Activated naive CD8-positive, alpha-beta T cell treated with anti-CD3 and anti-CD28 coated beads, Interleukin-2, amount 10 ng/mL, durations not matched to agents 7 days and 5 days (primary cell): ENCODE data around the gene RGS6. TPM values are rescaled to one million over a fixed set of nuclear protein-coding genes. Genes with fewer than 3 reads are reported as not detected.
A peak's percentile ranks its signal among the peaks of the same experiment; 100 is the strongest.

ENCODE experiments used
- ATAC-seq: fragments of 150-1000 bp; cut with Tn5 transposase; one replicate; pipeline ENCODE4 v1.10.0; 2021; ENCODE audit warnings: low read depth, moderate library complexity
- POLR2A ChIA-PET: fragments of 350-600 bp; sonication (Branson Sonifier 250); formaldehyde crosslinking; loops from one replicate; lab custom pipeline; 2021; ENCODE audit warnings: antibody characterized with exemption; lab: Charles Lee
- DNase-seq: peaks from one replicate; pipeline ENCODE4 v3.0.0; 2021
- H3K27ac Mint-ChIP-seq: one replicate; pipeline ENCODE4 v1.8.0; 2022; ENCODE audit warnings: mild to moderate bottlenecking, mixed read lengths
- H3K27me3 Mint-ChIP-seq: one replicate; pipeline ENCODE4 v1.8.0; 2022; ENCODE audit warnings: mild to moderate bottlenecking, moderate library complexity, mixed read lengths
- H3K36me3 Mint-ChIP-seq: one replicate; pipeline ENCODE4 v1.8.0; 2021; ENCODE audit warnings: mild to moderate bottlenecking, mixed read lengths
- H3K4me1 Mint-ChIP-seq: one replicate; pipeline ENCODE4 v1.8.0; 2021; ENCODE audit warnings: mixed read lengths
- H3K4me3 Mint-ChIP-seq: one replicate; pipeline ENCODE4 v1.8.0; 2022; ENCODE audit warnings: mild to moderate bottlenecking, moderate library complexity, mixed read lengths
- H3K9me3 Mint-ChIP-seq: one replicate; pipeline ENCODE4 v1.8.0; 2021; ENCODE audit warnings: mixed read lengths
- total RNA-seq, 2 experiments: library from RNA; stranded (reverse); gene quantifications; one replicate each; pipeline ENCODE4 v1.2.3, GENCODE V29; 2021

The RGS6 gene
- total RNA-seq, 2 experiments from 2014 or later = 0.08 TPM; not detected in 1

DNA sequence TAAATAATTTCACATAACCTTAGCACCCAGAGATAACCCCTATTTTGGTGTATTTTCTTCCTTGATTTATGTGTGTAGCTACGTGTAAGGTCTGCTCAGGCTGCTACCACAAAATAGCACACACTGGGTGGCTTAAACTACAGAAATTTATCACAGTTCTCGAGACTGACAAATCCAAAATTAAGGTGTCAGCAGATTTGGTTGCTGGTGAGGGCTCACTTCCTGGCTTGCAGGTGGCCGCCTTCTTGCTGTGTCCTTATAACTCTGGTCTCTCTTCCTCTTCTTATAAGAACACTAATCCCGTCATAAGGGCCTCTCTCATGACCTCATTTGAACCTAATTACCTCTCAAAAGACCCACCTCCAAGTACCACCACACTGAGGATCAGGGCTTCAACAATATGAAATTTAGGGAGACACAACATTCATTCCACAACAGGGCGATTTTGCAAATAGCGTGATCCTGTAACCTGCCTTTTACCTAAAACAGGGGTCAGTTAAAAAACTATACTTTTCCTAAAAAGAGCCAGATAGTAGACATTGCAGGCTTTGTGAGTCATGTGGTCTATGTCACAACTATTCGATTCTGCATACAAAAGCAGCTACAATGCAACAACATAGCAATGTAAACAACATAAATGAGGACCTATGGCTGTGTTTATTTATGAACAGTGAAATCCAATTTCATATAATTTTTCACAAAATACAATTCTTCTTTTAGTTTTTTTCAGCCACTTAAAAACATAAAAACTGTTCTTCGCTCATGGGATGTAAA, 589.9 kb downstream of the RGS6 start:
- DNase-seq (no peak), ATAC-seq (no peak)
- Mint-ChIP-seq H3K4me1 (peaks cover 55% of the 10 kb centered on the region), H3K4me3 (no peak overlapping the region), H3K9me3 (peaks cover 11% of the 10 kb centered on the region), H3K36me3 (peaks cover 24% of the 10 kb centered on the region), H3K27ac (no peak overlapping the region), H3K27me3 (peaks cover 2% of the 10 kb centered on the region)
- POLR2A ChIA-PET = no interaction called here

GRCh38 chr14:72522847-72523246, 590.6 kb downstream of the RGS6 start:
- Mint-ChIP-seq H3K9me3 (peaks cover 13% of the 10 kb centered on the region), H3K27me3 (peaks cover 4% of the 10 kb centered on the region), H3K36me3 (peaks cover 24% of the 10 kb centered on the region), H3K27ac (no peak overlapping the region), H3K4me3 (no peak overlapping the region), H3K4me1 (peaks cover 52% of the 10 kb centered on the region)
- ATAC-seq (no peak), DNase-seq (no peak)
- POLR2A ChIA-PET = no interaction called here

GRCh38 chr14:72523424-72524294, 591.4 kb downstream of the RGS6 start:
- DNase-seq = no peak
- POLR2A ChIA-PET = interaction anchor here (1.4 kb wide), 1 partner anchor 72 kb away, joined by 3 read pairs; no protein-coding TSS in a partner anchor
- H3K27ac Mint-ChIP-seq = no peak overlapping the region
- H3K4me1 Mint-ChIP-seq = peaks cover 50% of the 10 kb centered on the region
- peaks cover 6% of the 10 kb centered on the region for H3K27me3 Mint-ChIP-seq
- H3K9me3 Mint-ChIP-seq = peaks cover 13% of the 10 kb centered on the region
- peak overlapping the region; percentile 15 for H3K4me3 Mint-ChIP-seq
- peaks cover 24% of the 10 kb centered on the region for H3K36me3 Mint-ChIP-seq
- ATAC-seq = no peak

DNA sequence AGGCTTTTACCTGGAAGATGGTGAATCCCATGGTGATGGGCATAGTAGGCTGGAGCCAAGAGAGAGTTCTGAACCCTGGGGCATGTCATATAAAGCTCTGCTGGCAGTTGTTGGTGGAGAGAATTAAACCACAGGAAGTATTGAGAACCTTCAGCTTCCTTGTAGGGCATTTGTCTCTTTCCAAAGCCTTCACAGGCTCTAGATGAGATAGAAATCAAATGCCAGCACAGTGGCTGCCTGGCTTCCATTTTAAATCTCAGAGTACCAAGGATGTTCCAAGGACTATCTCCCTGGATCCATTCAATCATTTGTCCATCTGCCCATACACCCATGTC, 592.0 kb downstream of the RGS6 start:
- no peak for ATAC-seq
- POLR2A ChIA-PET = interaction anchor here (1.4 kb wide), 1 partner anchor 73 kb away, joined by 3 read pairs; no protein-coding TSS in a partner anchor
- Mint-ChIP-seq H3K4me3 (peak overlapping the region; percentile 15), H3K9me3 (peaks cover 13% of the 10 kb centered on the region), H3K27ac (no peak overlapping the region), H3K36me3 (peaks cover 24% of the 10 kb centered on the region), H3K4me1 (peaks cover 49% of the 10 kb centered on the region), H3K27me3 (peaks cover 7% of the 10 kb centered on the region)
- no peak for DNase-seq

- Mint-ChIP-seq H3K4me3 (no peak overlapping the region), H3K27ac (no peak overlapping the region), H3K4me1 (peaks cover 44% of the 10 kb centered on the region), H3K9me3 (peaks cover 13% of the 10 kb centered on the region), H3K27me3 (peaks cover 8% of the 10 kb centered on the region), H3K36me3 (peaks cover 19% of the 10 kb centered on the region)
- no peak for ATAC-seq
- POLR2A ChIA-PET = no interaction called here
- DNase-seq = no peak
Measured at GRCh38 chr14:72525087-72525915, 593.1 kb downstream of the RGS6 start.

DNA sequence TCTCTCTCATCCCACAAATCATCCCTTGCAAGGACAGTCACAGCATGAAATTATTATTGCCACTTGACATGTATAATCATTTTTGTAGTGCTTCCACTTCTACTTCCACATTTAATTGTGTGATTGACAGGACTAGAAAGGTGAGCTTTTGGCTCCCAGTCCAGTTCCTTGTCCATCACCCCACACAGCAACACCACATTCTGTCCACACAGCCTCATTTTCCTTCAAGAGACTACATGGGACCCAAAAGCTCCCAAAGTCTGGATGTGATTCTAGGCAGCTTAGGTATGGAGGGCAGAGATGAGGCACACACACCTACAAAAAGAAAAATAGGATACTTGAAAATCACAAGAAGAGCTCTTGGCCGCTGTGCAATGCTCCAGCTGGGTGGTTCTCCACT, 595.4 kb downstream of the RGS6 start:
- Mint-ChIP-seq H3K4me1 (peaks cover 51% of the 10 kb centered on the region), H3K36me3 (peaks cover 9% of the 10 kb centered on the region), H3K27me3 (peaks cover 8% of the 10 kb centered on the region), H3K27ac (no peak overlapping the region), H3K4me3 (no peak overlapping the region), H3K9me3 (peaks cover 3% of the 10 kb centered on the region)
- no peak for DNase-seq
- ATAC-seq = no peak
- POLR2A ChIA-PET = no interaction called here

GRCh38 chr14:72528059-72528862, 596.0 kb downstream of the RGS6 start:
- no peak for ATAC-seq
- peaks cover 8% of the 10 kb centered on the region for H3K27me3 Mint-ChIP-seq
- peaks cover 3% of the 10 kb centered on the region for H3K9me3 Mint-ChIP-seq
- H3K4me1 Mint-ChIP-seq = peaks cover 55% of the 10 kb centered on the region
- peak overlapping the region; percentile 22 for H3K27ac Mint-ChIP-seq
- no peak for DNase-seq
- no peak overlapping the region for H3K4me3 Mint-ChIP-seq
- POLR2A ChIA-PET = no interaction called here
- H3K36me3 Mint-ChIP-seq = peaks cover 8% of the 10 kb centered on the region

- no peak for ATAC-seq
- DNase-seq = no peak
- Mint-ChIP-seq H3K36me3 (peaks cover 14% of the 10 kb centered on the region), H3K9me3 (peaks cover 6% of the 10 kb centered on the region), H3K4me1 (peaks cover 57% of the 10 kb centered on the region), H3K4me3 (no peak overlapping the region), H3K27me3 (peaks cover 8% of the 10 kb centered on the region), H3K27ac (no peak overlapping the region)
- POLR2A ChIA-PET = no interaction called here
Measured at GRCh38 chr14:72528863-72529175, 596.6 kb downstream of the RGS6 start.

- peak overlapping the region; percentile 89 for H3K27ac Mint-ChIP-seq
- ATAC-seq (peak; percentile 46), DNase-seq (no peak)
- peak overlapping the region; percentile 62 for H3K4me3 Mint-ChIP-seq
- H3K4me1 Mint-ChIP-seq = peaks cover 64% of the 10 kb centered on the region
- POLR2A ChIA-PET = interaction anchor here (0.9 to 2.6 kb wide), 4 partner anchors 8 to 94 kb away, joined by 4 to 13 read pairs (median 6); no protein-coding TSS in a partner anchor
- peaks cover 6% of the 10 kb centered on the region for H3K9me3 Mint-ChIP-seq
- H3K36me3 Mint-ChIP-seq = peaks cover 21% of the 10 kb centered on the region
- H3K27me3 Mint-ChIP-seq = peaks cover 8% of the 10 kb centered on the region
Measured at GRCh38 chr14:72532686-72533454, 600.6 kb downstream of the RGS6 start.

- DNase-seq (no peak), ATAC-seq (peak; percentile 75)
- H3K9me3 Mint-ChIP-seq = peaks cover 6% of the 10 kb centered on the region
- peaks cover 15% of the 10 kb centered on the region for H3K27me3 Mint-ChIP-seq
- H3K4me1 Mint-ChIP-seq = peaks cover 67% of the 10 kb centered on the region
- POLR2A ChIA-PET = interaction anchor here (0.9 kb wide), 1 partner anchor 16 kb away, joined by 3 read pairs; no protein-coding TSS in a partner anchor
- peaks cover 21% of the 10 kb centered on the region for H3K36me3 Mint-ChIP-seq
- H3K4me3 Mint-ChIP-seq = peak overlapping the region; percentile 44
- H3K27ac Mint-ChIP-seq = peak overlapping the region; percentile 34
Measured at GRCh38 chr14:72535485-72535884, 603.3 kb downstream of the RGS6 start.

DNA sequence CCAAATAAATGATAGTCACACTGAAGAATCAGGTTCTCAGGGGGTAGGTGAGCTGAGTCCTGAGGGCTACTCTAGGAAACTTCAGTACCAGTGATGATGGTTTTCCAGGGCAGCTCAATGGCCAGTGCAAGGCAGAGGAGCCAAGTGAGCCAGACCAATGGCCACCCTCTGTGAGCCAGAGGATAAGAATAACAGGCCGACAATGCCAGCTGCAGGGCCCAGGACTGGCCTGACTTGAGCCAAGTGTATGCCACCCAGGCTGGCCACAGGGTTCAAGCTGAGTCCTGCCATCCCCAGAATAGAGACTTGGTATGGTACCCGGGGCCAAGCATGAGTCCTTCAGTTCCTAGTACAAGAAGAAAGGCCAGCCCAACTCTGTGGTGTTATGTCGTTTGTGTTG, 606.2 kb downstream of the RGS6 start:
- Mint-ChIP-seq H3K36me3 (peaks cover 14% of the 10 kb centered on the region), H3K9me3 (peaks cover 6% of the 10 kb centered on the region), H3K4me1 (peaks cover 53% of the 10 kb centered on the region), H3K27ac (no peak overlapping the region), H3K4me3 (no peak overlapping the region), H3K27me3 (peaks cover 19% of the 10 kb centered on the region)
- POLR2A ChIA-PET = no interaction called here
- ATAC-seq = no peak
- no peak for DNase-seq
